ACC112 (cell line): Measurements from ENCODE around the gene GALNT13.

Experiments
- H2AFZ ChIP-seq: fragments of 200-600 bp; sonication (generic); one replicate; pipeline ENCODE4 v1.6.0; 2017; ENCODE audit warnings: antibody characterized with exemption, low read length; ENCODE audit not compliant: unreplicated experiment
- H3K27ac ChIP-seq: fragments of 200-600 bp; sonication (generic); 2 replicates; pipeline ENCODE4 v1.5.1; 2014; ENCODE audit warnings: low read depth, mild to moderate bottlenecking, antibody characterized with exemption, low read length, moderate library complexity
- H3K27me3 ChIP-seq: fragments of 200-600 bp; sonication (generic); 2 replicates; pipeline ENCODE4 v1.6.1; 2014; ENCODE audit warnings: mild to moderate bottlenecking, antibody characterized with exemption, low read length, moderate library complexity, mixed read lengths; ENCODE audit not compliant: insufficient read depth
- H3K36me3 ChIP-seq: fragments of 200-600 bp; sonication (generic); 2 replicates; pipeline ENCODE4 v1.6.1; 2016; ENCODE audit warnings: mild to moderate bottlenecking, antibody characterized with exemption, low read length, moderate library complexity, mixed read lengths; ENCODE audit not compliant: insufficient read depth
- H3K4me1 ChIP-seq: fragments of 200-600 bp; sonication (generic); one replicate; pipeline ENCODE4 v1.6.1; 2016; ENCODE audit warnings: low read length, mixed read lengths; ENCODE audit not compliant: insufficient read depth, unreplicated experiment, control insufficient read depth
- H3K4me3 ChIP-seq: fragments of 200-600 bp; sonication (generic); 2 replicates; pipeline ENCODE4 v1.5.1; 2014; ENCODE audit warnings: mild to moderate bottlenecking, low read depth, low read length
- H3K79me2 ChIP-seq: fragments of 200-600 bp; sonication (generic); one replicate; pipeline ENCODE4 v1.6.0; 2016; ENCODE audit warnings: low read length; ENCODE audit not compliant: control insufficient read depth, unreplicated experiment, insufficient read depth

GALNT13 gene

GRCh38 chr2:154223726-154224125 lies 352.0 kb downstream of the GALNT13 start:
- Histone ChIP-seq H3K36me3 (no peaks in the 10 kb centered on the region), H3K4me1 (no peaks in the 10 kb centered on the region), H3K27ac (no peak overlapping the region), H3K4me3 (no peak overlapping the region), H3K79me2 (no peaks in the 10 kb centered on the region), H2AFZ (no peak overlapping the region), H3K27me3 (no peaks in the 10 kb centered on the region)

- H3K27me3 ChIP-seq = no peaks in the 10 kb centered on the region
These were observed 355.2 kb downstream of the GALNT13 start for GRCh38 chr2:154226931-154227330.

GRCh38 chr2:154228566-154229280 lies 357.0 kb downstream of the GALNT13 start:
- H2AFZ ChIP-seq = no peak overlapping the region
- no peak overlapping the region for H3K4me3 ChIP-seq
- H3K79me2 ChIP-seq = no peaks in the 10 kb centered on the region
- no peaks in the 10 kb centered on the region for H3K36me3 ChIP-seq
- no peaks in the 10 kb centered on the region for H3K4me1 ChIP-seq
- no peak overlapping the region for H3K27ac ChIP-seq
- H3K27me3 ChIP-seq = no peaks in the 10 kb centered on the region

More at GRCh38 chr2:154226931-154227330, 355.2 kb downstream of the GALNT13 start:
- Histone ChIP-seq H3K36me3 (no peaks in the 10 kb centered on the region), H2AFZ (no peak overlapping the region), H3K27ac (no peak overlapping the region), H3K79me2 (no peaks in the 10 kb centered on the region), H3K4me3 (no peak overlapping the region), H3K4me1 (no peaks in the 10 kb centered on the region)

GRCh38 chr2:154229966-154230365 lies 358.2 kb downstream of the GALNT13 start:
- H3K79me2 ChIP-seq = no peaks in the 10 kb centered on the region
- no peak overlapping the region for H2AFZ ChIP-seq
- no peaks in the 10 kb centered on the region for H3K36me3 ChIP-seq
- no peak overlapping the region for H3K27ac ChIP-seq
- H3K4me3 ChIP-seq = no peak overlapping the region
- no peaks in the 10 kb centered on the region for H3K4me1 ChIP-seq
- H3K27me3 ChIP-seq = no peaks in the 10 kb centered on the region

GRCh38 chr2:154231021-154231420 lies 359.3 kb downstream of the GALNT13 start:
- H3K4me3 ChIP-seq = no peak overlapping the region
- no peak overlapping the region for H3K27ac ChIP-seq
- no peak overlapping the region for H2AFZ ChIP-seq
- no peaks in the 10 kb centered on the region for H3K79me2 ChIP-seq
- no peaks in the 10 kb centered on the region for H3K36me3 ChIP-seq
- H3K4me1 ChIP-seq = no peaks in the 10 kb centered on the region
- H3K27me3 ChIP-seq = no peaks in the 10 kb centered on the region

GRCh38 chr2:154233231-154233630 lies 361.5 kb downstream of the GALNT13 start:
- no peaks in the 10 kb centered on the region for H3K4me1 ChIP-seq

GRCh38 chr2:154238252-154238651 lies 366.5 kb downstream of the GALNT13 start:
- H3K36me3 ChIP-seq = no peaks in the 10 kb centered on the region
- H2AFZ ChIP-seq = no peak overlapping the region
- H3K4me3 ChIP-seq = no peak overlapping the region
- H3K27me3 ChIP-seq = no peaks in the 10 kb centered on the region
- H3K27ac ChIP-seq = no peak overlapping the region
- H3K79me2 ChIP-seq = no peaks in the 10 kb centered on the region
- H3K4me1 ChIP-seq = no peaks in the 10 kb centered on the region

More at GRCh38 chr2:154233231-154233630, 361.5 kb downstream of the GALNT13 start:
- Histone ChIP-seq H3K27me3 (no peaks in the 10 kb centered on the region), H3K79me2 (no peaks in the 10 kb centered on the region), H3K4me3 (no peak overlapping the region), H2AFZ (no peak overlapping the region), H3K36me3 (no peaks in the 10 kb centered on the region), H3K27ac (no peak overlapping the region)

- Histone ChIP-seq H2AFZ (no peak overlapping the region), H3K79me2 (no peaks in the 10 kb centered on the region)
These were observed 368.6 kb downstream of the GALNT13 start for GRCh38 chr2:154240316-154240715.

GRCh38 chr2:154240921-154241379 lies 369.2 kb downstream of the GALNT13 start:
- Histone ChIP-seq H3K36me3 (no peaks in the 10 kb centered on the region), H2AFZ (no peak overlapping the region), H3K4me1 (no peaks in the 10 kb centered on the region), H3K27ac (no peak overlapping the region), H3K27me3 (no peaks in the 10 kb centered on the region), H3K79me2 (no peaks in the 10 kb centered on the region), H3K4me3 (no peak overlapping the region)

More at GRCh38 chr2:154240316-154240715, 368.6 kb downstream of the GALNT13 start:
- H3K4me3 ChIP-seq = no peak overlapping the region
- H3K27me3 ChIP-seq = no peaks in the 10 kb centered on the region
- no peaks in the 10 kb centered on the region for H3K36me3 ChIP-seq
- no peak overlapping the region for H3K27ac ChIP-seq
- H3K4me1 ChIP-seq = no peaks in the 10 kb centered on the region

- no peaks in the 10 kb centered on the region for H3K4me1 ChIP-seq
- no peaks in the 10 kb centered on the region for H3K79me2 ChIP-seq
- H3K27me3 ChIP-seq = no peaks in the 10 kb centered on the region
- H2AFZ ChIP-seq = no peak overlapping the region
- no peak overlapping the region for H3K4me3 ChIP-seq
- no peaks in the 10 kb centered on the region for H3K36me3 ChIP-seq
- H3K27ac ChIP-seq = no peak overlapping the region
These were observed 371.0 kb downstream of the GALNT13 start for GRCh38 chr2:154242687-154243086.

- H3K79me2 ChIP-seq = no peaks in the 10 kb centered on the region
- H3K36me3 ChIP-seq = no peaks in the 10 kb centered on the region
- no peak overlapping the region for H3K27ac ChIP-seq
- no peak overlapping the region for H3K4me3 ChIP-seq
- H3K4me1 ChIP-seq = no peaks in the 10 kb centered on the region
- no peak overlapping the region for H2AFZ ChIP-seq
- H3K27me3 ChIP-seq = no peaks in the 10 kb centered on the region
These were observed 372.0 kb downstream of the GALNT13 start for GRCh38 chr2:154243685-154244084.
